Astrocyte of the cerebellum (primary cell): Measurements from ENCODE around the gene IL36RN.

ENCODE experiments used
- DNase-seq: peaks from one replicate; pipeline ENCODE4 v3.0.0-alpha.2; 2011; ENCODE audit warnings: low read depth
- H3K4me3 ChIP-seq: 2 replicates; pipeline ENCODE4 v1.5.1; 2011; ENCODE audit warnings: mild to moderate bottlenecking, low read depth, low read length, moderate library complexity
- CTCF ChIP-seq: IDR thresholded peaks from 2 replicates; pipeline ENCODE4 v1.5.1; 2012; ENCODE audit warnings: low read length, low read depth, moderate library complexity, mild to moderate bottlenecking; ENCODE audit errors: missing control alignments
- in situ Hi-C: cut with HindIII; loops from 2 replicates; pipeline ENCODE4 v1.10.0; 2017; ENCODE audit warnings: low sequenced_read_pairs

The IL36RN gene

DNA sequence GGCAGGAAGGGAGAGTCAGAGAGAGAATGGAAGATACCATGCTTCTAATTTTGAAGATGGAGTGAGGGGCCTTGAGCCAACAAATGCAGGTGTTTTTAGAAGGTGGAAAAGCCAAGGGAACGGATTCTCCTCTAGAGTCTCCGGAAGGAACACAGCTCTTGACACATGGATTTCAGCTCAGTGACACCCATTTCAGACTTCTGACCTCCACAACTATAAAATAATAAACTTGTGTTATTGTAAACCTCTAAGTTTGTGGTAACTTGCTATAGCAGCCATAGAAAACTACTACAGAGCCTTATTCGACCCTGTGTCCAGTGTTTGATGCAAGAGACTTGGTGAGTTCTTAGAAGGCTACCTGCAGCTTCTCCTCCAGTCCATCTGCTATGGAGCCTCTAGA is 16.6 kb downstream of the IL36RN start:
- no peak for DNase-seq
- H3K4me3 ChIP-seq = no peak overlapping the region
- no peak for TF ChIP-seq CTCF
- in situ Hi-C loops = no loop called here

GRCh38 chr2:113076954-113077669 is 18.1 kb downstream of the IL36RN start:
- DNase-seq = no peak
- no peak for TF ChIP-seq CTCF
- no peak overlapping the region for H3K4me3 ChIP-seq
- in situ Hi-C loops = no loop called here

DNA sequence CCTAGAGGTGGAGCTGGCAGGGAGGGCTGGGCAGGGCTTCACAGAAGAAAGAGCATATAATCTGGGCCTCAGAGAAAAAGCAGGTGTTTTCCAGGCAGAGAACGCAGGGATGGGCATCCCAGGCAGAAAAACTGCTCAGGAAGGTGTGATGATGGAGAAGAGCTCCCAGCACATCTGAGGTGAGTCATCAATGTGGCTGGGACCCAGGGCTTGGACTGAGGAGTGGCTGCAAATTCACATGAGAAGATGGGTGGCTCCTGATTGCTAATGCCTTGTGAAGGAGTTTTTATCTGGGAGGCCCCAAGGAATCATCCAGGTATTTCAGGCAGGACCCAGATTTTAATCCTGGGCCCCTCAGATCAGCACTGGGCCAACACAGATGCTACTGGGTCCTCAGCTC is 18.9 kb downstream of the IL36RN start:
- in situ Hi-C loops = no loop called here
- H3K4me3 ChIP-seq = no peak overlapping the region
- TF ChIP-seq CTCF = no peak
- no peak for DNase-seq

GRCh38 chr2:113078350-113078839 is 19.4 kb downstream of the IL36RN start:
- no peak overlapping the region for H3K4me3 ChIP-seq
- in situ Hi-C loops = no loop called here
- no peak for DNase-seq
- TF ChIP-seq CTCF = no peak

GRCh38 chr2:113079131-113079530 is 20.1 kb downstream of the IL36RN start:
- no peak for DNase-seq

GRCh38 chr2:113080134-113080533 is 21.1 kb downstream of the IL36RN start:
- no peak overlapping the region for H3K4me3 ChIP-seq
- in situ Hi-C loops = no loop called here
- TF ChIP-seq CTCF = peak; percentile 87
- DNase-seq = no peak

More at GRCh38 chr2:113079131-113079530, 20.1 kb downstream of the IL36RN start:
- no peak overlapping the region for H3K4me3 ChIP-seq
- in situ Hi-C loops = no loop called here
- no peak for TF ChIP-seq CTCF
